ENCODE measurements around the gene EXD1. TPM values are rescaled to one million over a fixed set of nuclear protein-coding genes. Genes with fewer than 3 reads are reported as not detected.

The EXD1 gene
- total RNA-seq, 1 donor from 2014 or later = 0.41 TPM

DNA sequence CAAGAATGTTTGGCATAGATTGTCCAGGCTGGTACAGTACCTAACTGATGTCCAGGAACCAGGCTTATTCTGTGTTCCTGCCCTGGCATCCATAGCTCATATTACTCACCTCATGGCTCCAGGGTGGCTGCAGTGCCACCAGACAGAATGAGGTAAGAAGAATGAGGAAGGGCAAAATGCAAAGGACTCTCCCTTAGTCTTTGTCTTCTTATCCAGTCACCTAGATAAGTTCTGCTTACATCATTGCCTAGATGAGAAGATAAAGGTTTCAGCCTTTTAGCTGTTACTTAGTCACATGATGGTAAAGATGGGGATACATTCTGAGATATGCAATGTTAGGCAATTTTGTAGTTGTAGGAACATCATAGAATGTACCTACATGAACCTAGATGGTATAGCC is 46.3 kb upstream of the EXD1 start:
- Histone ChIP-seq H3K79me2 (ENCODE audit: low read depth) (no peaks in the 10 kb centered on the region), H3K9ac (no peak overlapping the region), H3K4me2 (no peak overlapping the region), H3K4me1 (no peaks in the 10 kb centered on the region), H3K27ac (no peak overlapping the region), H2AFZ (replicated peaks) (no peak overlapping the region), H3K9me3 (ENCODE audit: low read depth) (no peaks in the 10 kb centered on the region), H3K27me3 (no peaks in the 10 kb centered on the region), H3F3A (ENCODE audit: low read depth) (no peaks in the 10 kb centered on the region), H3K36me3 (no peaks in the 10 kb centered on the region), H4K20me1 (ENCODE audit: low read depth) (no peaks in the 10 kb centered on the region), H3K4me3 (no peak overlapping the region)
- Mint-ChIP-seq H3K36me3 (peaks cover 3% of the 10 kb centered on the region), H3K4me3 (no peak overlapping the region), H3K27me3 (ENCODE audit: insufficient read depth, low read depth) (no peaks in the 10 kb centered on the region), H3K9me3 (no peaks in the 10 kb centered on the region), H3K27ac (no peak overlapping the region), H3K4me1 (no peaks in the 10 kb centered on the region)
- no peak for TF ChIP-seq EZH2 (IDR thresholded peaks at IDR 0.05)
- no peak for TF ChIP-seq EZH2phosphoT487 (IDR thresholded peaks at IDR 0.05)
- TF ChIP-seq, protein P1, sequence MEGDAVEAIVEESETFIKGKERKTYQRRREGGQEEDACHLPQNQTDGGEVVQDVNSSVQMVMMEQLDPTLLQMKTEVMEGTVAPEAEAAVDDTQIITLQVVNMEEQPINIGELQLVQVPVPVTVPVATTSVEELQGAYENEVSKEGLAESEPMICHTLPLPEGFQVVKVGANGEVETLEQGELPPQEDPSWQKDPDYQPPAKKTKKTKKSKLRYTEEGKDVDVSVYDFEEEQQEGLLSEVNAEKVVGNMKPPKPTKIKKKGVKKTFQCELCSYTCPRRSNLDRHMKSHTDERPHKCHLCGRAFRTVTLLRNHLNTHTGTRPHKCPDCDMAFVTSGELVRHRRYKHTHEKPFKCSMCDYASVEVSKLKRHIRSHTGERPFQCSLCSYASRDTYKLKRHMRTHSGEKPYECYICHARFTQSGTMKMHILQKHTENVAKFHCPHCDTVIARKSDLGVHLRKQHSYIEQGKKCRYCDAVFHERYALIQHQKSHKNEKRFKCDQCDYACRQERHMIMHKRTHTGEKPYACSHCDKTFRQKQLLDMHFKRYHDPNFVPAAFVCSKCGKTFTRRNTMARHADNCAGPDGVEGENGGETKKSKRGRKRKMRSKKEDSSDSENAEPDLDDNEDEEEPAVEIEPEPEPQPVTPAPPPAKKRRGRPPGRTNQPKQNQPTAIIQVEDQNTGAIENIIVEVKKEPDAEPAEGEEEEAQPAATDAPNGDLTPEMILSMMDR (IDR thresholded peaks at IDR 0.05) = no peak
- no peak for DNase-seq (ENCODE audit: low spot score)

DNA sequence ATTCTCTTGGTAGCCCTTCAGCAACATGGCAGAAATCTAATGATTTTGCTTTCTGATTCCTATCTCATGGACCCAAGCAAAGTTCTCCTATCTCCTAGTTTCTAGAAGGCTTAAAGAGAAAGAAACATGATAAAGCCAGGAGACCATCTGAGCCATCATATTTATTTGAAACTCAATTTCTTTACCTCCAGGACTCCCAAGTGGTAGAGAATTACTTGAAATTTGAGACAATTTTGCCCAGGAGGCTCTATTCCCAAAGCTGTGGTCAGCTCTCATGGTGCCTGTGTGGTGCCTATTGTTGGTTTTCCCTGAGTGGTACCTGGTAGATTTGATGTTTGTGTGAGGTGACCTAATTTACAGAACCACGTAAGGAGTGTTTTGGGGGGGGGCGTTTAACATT is 39.3 kb upstream of the EXD1 start:
- H3K9ac ChIP-seq = no peak overlapping the region
- no peaks in the 10 kb centered on the region for H3K9me3 ChIP-seq (ENCODE audit: low read depth)
- no peak overlapping the region for H3K4me3 ChIP-seq
- no peaks in the 10 kb centered on the region for H3K4me1 ChIP-seq
- no peaks in the 10 kb centered on the region for H3K36me3 ChIP-seq
- DNase-seq (ENCODE audit: low spot score) = no peak
- no peaks in the 10 kb centered on the region for H3K27me3 Mint-ChIP-seq (ENCODE audit: insufficient read depth, low read depth)
- no peak overlapping the region for H3K27ac Mint-ChIP-seq
- H3K9me3 Mint-ChIP-seq = no peaks in the 10 kb centered on the region
- no peak overlapping the region for H2AFZ ChIP-seq (replicated peaks)
- no peaks in the 10 kb centered on the region for H4K20me1 ChIP-seq (ENCODE audit: low read depth)
- no peak overlapping the region for H3K4me2 ChIP-seq
- H3K27ac ChIP-seq = no peak overlapping the region
- H3F3A ChIP-seq (ENCODE audit: low read depth) = no peaks in the 10 kb centered on the region
- H3K4me1 Mint-ChIP-seq = no peaks in the 10 kb centered on the region
- H3K36me3 Mint-ChIP-seq = peaks cover 19% of the 10 kb centered on the region
- no peaks in the 10 kb centered on the region for H3K79me2 ChIP-seq (ENCODE audit: low read depth)
- TF ChIP-seq EZH2 (IDR thresholded peaks at IDR 0.05) (no peak), EZH2phosphoT487 (IDR thresholded peaks at IDR 0.05) (no peak)
- TF ChIP-seq, protein P1 (IDR thresholded peaks at IDR 0.05) = no peak
- no peaks in the 10 kb centered on the region for H3K27me3 ChIP-seq
- H3K4me3 Mint-ChIP-seq = no peak overlapping the region

DNA sequence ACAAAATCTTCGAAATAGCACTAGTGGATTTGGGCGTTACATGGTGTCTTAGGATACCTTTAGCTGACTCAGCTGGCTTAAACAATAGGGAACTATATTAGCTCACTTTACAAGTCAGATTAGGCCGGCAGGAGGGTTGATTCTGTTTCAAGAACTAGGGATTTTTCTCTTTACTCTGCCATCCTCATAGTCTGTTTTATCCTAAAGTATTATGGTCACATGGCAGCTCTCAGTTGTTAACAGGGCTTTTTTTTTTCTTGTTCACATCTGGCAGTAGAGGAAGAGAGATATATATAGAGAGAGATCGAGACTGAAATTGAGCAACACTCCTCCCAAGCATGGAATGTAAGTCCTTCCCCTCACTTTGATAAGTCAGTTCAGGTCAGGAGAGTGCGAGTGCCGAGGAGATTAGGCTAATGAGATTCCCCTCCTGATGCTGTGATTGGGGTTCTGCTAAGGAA is 33.4 kb upstream of the EXD1 start:
- Histone ChIP-seq H3K4me2 (peak overlapping the region; percentile 39), H3K79me2 (ENCODE audit: low read depth) (no peaks in the 10 kb centered on the region), H2AFZ (replicated peaks) (no peak overlapping the region), H3K4me1 (peaks cover 10% of the 10 kb centered on the region), H3K9ac (no peak overlapping the region), H4K20me1 (ENCODE audit: low read depth) (peaks cover 3% of the 10 kb centered on the region), H3K9me3 (ENCODE audit: low read depth) (no peaks in the 10 kb centered on the region), H3K27ac (no peak overlapping the region), H3K27me3 (no peaks in the 10 kb centered on the region), H3F3A (ENCODE audit: low read depth) (peaks cover 11% of the 10 kb centered on the region), H3K4me3 (no peak overlapping the region), H3K36me3 (no peaks in the 10 kb centered on the region)
- Mint-ChIP-seq H3K9me3 (no peaks in the 10 kb centered on the region), H3K27me3 (ENCODE audit: insufficient read depth, low read depth) (peaks cover 2% of the 10 kb centered on the region), H3K4me1 (peaks cover 5% of the 10 kb centered on the region), H3K36me3 (peaks cover 25% of the 10 kb centered on the region), H3K27ac (no peak overlapping the region), H3K4me3 (no peak overlapping the region)
- peak; percentile 70 for DNase-seq (ENCODE audit: low spot score)
- TF ChIP-seq, protein P1 (IDR thresholded peaks at IDR 0.05) = no peak
- no peak for TF ChIP-seq EZH2phosphoT487 (IDR thresholded peaks at IDR 0.05)
- no peak for TF ChIP-seq EZH2 (IDR thresholded peaks at IDR 0.05)
